CD1c-positive myeloid dendritic cell (primary cell): ENCODE data around the gene SRPRB.

ENCODE experiments used
- DNase-seq: peaks from one replicate; pipeline ENCODE4 v3.0.0-alpha.2; 2016; ENCODE audit errors: extremely low spot score

SRPRB gene

DNA sequence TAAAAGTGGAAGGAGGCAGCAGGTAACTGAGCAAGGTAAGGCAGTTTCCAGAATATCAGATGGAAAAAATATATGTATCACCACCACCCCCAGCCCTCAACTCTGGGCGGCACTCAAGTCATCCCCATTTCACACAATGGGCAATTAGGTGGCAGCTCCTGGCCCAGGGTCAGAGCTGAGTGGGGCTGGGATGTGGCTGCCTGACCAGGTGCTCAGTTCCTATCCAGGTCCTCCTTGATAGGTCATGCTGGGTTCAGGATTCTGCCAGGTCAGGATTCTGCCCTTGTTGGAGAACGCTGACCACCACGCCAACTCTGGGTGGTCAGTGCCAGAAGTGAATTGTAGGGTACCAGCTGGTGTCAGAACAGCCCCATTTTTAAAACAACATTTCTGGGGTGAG, 60.5 kb downstream of the SRPRB start:
- DNase-seq, result no peak

- no peak for DNase-seq
These were observed 62.6 kb downstream of the SRPRB start for GRCh38 chr3:133868186-133868585.

GRCh38 chr3:133868758-133869475, 63.3 kb downstream of the SRPRB start:
- DNase-seq, result no peak

DNA sequence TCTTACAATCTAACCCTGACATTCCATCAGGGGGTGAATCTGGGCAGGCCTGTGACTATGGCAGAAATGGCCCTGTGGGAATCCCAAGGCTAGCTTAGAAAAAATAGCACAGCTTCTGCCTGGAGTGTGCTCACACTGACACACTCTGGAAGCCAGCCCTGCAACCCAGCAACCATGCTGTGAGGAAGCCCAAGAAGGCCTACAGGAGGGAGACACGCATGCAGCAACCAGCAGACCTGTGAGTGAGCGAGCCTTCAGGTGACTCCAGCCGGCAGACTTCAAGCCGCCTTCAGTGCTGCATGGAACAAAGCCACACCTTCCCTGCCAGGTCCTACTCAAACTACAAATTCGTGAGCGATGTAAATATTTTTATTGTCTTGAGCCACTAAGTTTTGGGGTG, 64.0 kb downstream of the SRPRB start:
- DNase-seq, result no peak

DNA sequence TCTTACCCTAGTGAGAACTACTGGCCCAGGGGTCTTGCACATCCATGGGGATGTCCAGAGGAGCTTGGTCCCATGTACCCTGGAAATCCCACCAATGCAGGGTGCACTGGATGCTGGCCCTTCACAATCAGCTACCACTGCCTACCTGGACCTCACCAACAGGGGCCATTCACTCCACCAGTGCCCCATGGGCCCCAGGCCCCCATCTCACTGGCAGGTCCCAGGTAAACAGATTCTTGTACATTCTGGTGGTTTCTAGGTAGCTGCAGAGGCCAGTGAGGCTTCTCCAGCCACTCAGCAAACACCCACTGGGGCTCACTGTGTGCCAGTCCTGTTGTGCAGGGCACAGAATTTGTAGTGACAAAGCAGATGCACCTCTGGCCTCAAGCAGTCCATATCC, 65.2 kb downstream of the SRPRB start:
- DNase-seq, result no peak
